ENCODE measurements around the gene ANKRD36C.

- TF ChIP-seq CTCF (IDR thresholded peaks at IDR 0.05; ENCODE audit: low read depth, low read length) (no peak), EZH2phosphoT487 (IDR thresholded peaks at IDR 0.05; ENCODE audit: low read depth) (no peak)
Measured at GRCh38 chr2:96025194-96025492, 33.5 kb upstream of the ANKRD36C start.
